Stimulated activated CD4-positive, alpha-beta T cell treated with anti-CD3 and anti-CD28 coated beads, Interleukin-15, amount 100 ng/mL, for 24 hours (primary cell): Measurements from ENCODE around the gene TXNDC8.
"Not testable (repeated sequence)": the region's sequence is repeated elsewhere in the genome, so short reads cannot be mapped to it uniquely, and the experiment has no call there.

Source experiments
- DNase-seq: peaks from one replicate; pipeline ENCODE4 v3.0.0-alpha.2; 2020

Gene TXNDC8

DNA sequence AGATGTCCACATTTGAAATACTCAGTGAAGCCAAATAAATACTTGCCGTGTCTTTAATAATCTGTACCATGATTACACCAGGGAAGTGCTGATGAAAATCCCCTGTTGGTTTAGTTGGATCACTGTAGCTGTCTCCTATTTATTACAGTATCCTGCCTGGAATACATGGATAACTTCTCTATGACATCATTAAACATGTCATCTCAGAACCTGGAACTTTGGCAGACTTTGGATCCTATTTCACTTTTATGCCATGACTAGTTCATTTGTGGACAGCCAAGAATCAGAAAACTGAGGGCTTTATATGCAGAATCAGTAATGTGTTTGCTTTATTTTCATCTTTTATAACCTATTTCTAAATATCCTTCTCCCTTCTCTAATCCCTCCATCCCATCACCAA is at the start of gene TXNDC8:
TSS of gene TXNDC8 (minus strand) at position 137 of the 400 bp plus-strand sequence.
- DNase-seq, result no peak

DNA sequence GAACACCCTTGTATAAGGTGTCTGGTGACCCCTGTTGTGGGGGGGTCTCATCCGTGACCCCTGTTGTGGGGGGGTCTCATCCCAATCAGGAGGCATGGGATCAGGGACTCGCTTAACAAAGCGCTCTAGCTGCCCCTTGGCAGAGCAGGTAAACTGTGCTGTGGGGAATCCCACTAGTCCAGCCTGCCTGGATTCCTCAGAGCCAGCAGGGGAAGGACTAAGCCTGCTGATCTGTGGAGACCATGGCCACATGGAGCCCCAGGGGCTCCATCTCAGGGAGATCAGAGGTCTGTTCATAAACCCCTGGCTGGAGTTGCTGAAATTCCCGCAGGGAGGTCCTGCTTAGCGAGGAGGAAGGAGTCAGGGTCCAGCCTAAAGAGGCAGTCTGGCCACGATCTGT is 45.8 kb upstream of the TXNDC8 start:
- no peak for DNase-seq

DNA sequence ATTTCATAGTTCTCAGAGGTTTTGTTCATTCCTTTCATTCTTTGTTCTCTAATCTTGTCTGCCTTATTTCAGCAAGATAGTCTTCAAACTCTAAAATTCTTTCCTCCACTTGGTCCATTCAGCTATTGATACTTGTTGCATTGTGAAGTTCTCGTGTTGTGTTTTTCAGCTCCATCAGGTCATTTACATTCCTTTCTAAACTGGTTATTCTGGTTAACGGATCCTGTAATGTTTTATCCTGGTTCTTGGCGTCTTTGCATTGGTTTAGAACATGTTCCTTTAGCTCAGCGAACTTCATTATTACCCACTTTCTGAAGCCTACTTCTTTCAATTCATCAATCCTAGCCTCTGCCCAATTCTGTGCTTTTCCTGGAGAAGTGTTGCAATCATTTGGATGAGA is 45.1 kb upstream of the TXNDC8 start:
- no peak for DNase-seq

DNA sequence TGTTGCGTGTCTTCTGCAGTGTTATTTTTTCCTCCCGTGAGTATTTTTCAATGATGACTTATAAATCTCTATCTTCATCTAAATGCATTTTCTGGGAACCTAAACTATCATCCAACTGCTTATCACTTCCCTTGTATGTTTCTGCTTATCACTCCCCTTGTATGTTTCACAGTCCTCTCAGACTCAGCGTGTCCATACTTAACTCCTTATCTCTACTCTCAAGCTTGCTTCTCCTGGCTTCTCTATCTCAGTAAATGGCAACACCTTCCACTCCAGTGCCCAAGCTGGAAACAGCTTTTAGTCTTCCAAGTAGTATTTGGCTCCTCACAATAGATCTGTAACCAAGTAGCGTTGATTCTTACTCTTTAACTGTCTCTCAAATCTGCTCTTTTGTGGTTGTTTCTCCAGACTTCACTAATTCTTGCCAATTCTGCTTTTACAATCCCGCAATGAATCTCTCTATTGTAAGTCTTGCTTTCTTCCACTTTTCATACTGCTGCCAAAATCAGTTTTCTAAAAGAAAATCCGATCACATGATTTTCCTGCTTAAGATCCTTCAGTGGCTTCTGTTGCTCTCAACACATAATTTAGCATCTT is 33.8 kb upstream of the TXNDC8 start:
- no peak for DNase-seq

DNA sequence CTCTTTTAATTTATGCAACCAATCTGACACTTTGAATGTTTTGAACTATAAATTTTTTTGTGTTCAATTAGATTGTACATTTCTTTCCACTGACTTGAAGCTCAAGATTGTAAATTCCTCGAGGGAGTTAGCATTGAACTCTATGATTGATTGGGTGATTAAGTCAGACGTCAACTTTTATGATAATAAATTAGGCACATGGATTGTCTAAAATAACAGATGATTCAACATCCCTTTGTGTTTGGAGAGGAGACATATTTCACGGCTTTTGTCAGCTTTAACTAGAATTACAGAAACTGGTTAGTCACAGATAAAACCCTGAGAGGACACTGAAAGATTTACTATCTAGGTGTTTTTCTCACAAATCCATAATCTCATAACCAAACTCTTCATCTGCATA is 32.7 kb upstream of the TXNDC8 start:
- no peak for DNase-seq

DNA sequence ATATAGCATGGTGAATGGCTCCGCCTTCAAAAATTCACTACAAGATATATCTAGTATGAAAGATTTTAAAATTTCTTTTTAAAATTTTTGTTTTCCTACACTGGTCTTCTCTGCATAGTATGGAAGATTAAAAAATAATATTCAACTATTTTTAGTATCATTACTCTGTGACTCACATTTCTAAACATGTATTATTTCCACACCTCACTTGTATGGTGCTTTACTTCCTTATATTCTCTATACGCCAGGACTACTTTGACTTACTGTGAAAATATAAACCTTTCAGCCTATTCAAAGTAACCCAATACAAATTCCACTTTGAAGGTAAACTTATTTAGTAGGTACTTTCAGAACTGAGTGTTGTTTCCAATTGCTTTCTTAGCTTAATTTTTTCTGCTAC is 26.8 kb upstream of the TXNDC8 start:
- DNase-seq, result no peak

DNA sequence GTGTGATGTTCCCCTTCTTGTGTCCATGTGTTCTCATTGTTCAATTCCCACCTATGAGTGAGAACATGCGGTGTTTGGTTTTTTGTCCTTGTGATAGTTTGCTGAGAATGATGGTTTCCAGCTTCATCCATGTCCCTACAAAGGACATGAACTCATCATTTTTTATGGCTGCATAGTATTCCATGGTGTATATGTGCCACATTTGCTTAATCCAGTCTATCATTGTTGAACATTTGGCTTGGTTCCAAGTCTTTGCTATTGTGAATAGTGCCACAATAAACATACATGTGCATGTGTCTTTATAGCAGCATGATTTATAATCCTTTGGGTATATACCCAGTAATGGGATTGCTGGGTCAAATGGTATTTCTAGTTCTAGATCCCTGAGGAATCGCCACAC is 21.3 kb upstream of the TXNDC8 start:
- not testable (repeated sequence) for DNase-seq

DNA sequence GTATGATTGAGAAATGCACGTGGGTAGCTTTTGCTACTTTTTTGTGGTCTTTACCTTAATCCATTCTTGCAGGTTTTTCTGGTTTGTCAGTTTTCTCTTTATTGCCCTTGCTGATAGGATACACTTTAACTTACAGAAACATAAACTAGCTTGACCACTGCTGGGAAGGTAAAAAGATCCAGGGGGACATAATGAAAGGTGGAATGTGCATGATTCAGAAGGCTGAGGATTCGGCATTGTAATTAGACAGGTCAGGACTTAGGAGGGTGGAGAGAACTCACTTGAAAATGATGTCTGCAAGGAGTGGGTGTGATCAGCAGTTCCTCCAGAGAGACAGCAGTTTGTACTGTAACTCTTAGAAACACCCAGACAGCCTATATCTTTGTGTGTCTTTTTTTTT is 19.8 kb upstream of the TXNDC8 start:
- DNase-seq, result no peak

DNA sequence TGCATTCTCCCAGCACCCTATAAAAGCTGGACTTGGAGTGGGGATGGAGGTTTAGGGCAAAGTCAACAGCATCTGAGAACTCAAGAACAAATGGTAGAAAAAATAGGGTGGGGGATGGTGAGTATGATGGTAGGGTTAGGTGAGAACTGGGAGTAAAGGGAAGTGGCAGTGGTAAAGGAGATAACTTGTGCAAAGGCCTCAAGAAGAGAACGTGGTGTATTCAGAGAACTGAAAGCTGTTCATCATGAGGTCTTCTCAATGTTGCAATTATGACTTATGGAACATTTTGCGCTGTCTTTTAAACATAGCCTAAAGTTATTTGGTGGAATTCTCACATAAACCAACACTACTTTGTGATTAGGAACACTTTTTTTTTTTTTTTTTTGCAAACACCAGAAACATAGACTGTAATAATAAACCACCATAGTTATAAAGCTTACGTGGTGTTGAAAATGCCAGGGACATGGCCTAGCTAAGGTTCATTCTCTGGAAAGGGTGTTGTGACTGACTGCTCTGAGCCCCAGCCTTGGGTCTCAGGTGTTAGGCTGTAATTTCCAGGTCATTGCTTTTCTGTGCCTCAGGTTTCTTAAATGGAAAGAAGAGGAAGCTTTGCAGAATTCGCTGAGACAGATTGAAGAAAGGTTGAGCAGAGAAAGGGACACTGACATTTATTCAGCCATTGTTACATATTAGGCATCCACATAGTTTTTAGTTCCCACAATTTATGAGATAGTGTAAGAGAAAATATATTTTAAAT is 19.2 kb upstream of the TXNDC8 start:
- DNase-seq, result no peak

DNA sequence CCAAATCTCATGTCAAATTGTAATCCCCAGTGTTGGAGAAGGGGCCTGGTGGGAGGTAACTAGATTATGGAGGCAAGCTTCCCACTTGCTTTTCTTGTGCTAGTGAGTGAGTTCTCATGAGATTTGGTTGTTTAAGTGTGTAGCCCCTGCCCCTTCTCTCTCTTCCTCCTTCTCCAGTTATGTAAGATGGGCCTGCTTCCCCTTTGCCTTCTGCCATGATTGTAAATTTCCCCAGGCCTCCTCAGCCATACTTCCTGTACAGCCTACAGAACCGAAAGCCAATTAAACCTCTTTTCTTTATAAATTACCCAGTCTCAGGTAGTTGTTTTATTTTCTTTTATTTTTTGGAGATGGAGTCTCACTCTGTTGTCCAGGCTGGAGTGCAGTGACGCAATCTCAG is 18.2 kb upstream of the TXNDC8 start:
- no peak for DNase-seq

DNA sequence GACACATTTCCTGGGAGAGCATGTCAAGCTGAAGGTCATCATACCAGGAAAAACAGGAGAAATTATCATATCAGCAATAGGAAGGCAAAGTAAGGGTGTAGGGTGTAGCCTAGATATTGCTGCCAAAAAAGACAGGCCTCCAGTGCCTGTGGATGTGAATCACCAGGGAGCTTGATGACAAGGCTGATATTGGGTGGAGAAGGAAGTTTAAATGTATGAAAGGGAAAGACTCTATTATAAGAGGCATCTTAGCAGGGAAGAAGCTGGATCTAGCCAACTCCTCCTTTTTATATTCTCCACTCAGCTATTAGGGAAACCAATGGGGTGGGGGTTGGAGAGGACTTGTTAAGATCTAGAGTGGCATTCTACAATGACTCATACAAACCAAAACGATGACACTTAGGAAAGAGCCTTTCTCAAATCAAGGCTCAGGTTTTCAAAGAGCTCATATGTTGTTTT is 13.4 kb upstream of the TXNDC8 start:
- DNase-seq, result no peak

DNA sequence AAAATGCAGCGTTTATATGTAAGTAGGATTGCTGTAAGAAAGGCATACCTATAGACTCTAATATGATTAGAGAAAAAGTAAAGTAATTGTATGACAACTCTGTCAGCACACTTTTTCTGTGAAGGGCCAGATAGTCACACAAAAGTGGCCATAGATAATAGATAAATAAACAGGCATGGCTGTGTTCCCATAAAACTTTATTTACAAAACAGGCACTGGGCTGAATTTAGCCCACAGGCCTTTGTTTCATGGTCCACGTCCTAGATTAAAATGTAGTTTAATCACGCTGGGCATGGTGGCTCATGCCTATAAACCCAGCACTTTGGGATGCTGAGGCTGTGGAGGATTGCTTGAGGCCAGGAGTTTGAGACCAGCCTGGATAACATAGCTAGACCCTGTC is 8.7 kb upstream of the TXNDC8 start:
- DNase-seq, result no peak

DNA sequence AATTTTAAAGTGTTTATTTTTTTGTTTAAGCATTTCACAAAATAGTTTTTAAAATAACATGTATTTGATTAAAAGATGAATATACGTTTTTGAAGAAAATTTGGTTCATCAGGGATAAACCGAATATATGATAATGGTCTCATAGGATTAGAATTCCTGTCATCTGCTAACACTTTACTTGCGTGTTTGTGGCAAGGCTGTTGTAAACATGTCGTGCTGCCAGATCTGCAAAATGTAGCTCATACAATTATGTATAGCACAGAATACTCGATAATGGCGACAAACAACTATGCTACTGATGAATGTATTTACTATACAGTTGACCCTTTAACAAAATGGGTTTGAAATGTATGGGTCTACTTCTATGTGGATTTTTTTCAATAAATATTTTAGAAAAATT is 7.2 kb upstream of the TXNDC8 start:
- DNase-seq, result no peak

DNA sequence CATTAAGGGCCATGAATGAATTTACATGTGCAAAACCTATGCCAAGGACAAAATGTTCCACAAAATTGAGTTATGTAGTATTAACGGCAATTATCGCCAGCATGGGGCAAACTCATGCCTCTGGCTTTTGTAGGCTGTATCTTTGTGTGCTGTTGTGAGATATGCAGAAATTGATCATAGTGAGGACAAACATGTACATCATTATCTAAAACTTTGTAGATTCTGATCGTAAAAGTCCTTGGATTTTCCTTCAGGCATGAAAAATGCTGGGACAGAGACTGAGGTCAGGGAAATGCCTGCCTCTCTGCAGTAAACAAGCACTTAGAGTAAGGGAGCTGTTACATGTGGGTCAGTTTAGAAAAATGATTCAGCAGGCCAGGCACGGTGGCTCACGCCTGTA is 5.9 kb upstream of the TXNDC8 start:
- no peak for DNase-seq

DNA sequence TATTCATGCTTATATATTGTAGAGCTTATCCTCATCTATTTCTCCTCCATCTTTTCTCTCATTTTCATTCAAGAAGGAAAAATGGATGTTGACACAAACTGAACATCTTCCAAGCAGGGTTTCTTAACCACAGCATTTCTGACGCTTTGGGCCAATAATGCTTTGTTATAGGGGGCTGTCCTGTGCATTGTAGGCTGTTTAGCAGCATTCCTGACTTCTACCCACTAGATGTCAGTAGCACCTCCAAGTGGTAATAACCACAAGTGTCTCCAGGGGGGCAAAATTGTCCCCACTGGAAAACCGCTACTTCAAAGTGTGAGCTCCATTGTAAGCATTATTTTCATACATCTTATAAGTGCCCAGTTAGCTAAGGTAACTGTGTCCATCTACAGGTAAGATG is 2.6 kb upstream of the TXNDC8 start:
- DNase-seq, result no peak

DNA sequence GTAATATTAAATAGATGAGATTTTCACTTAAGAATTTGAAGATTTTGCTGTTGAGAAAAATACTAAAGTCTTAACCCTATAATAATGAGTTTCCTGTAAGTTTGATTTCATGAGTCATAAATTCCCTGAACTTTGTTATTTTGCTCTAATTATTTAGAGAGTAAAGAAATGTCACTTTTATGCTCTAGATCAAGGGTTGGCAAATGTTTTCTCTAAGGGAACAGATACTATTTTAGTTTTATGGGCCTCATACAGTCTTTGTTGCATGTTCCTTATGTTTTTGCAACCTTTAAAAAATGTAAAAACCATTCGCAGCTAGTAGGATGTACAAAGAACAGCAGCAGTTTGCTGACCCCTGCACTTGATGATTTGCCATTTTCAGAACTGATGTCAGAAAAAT is 480 bp upstream of the TXNDC8 start:
- DNase-seq, result no peak

DNA sequence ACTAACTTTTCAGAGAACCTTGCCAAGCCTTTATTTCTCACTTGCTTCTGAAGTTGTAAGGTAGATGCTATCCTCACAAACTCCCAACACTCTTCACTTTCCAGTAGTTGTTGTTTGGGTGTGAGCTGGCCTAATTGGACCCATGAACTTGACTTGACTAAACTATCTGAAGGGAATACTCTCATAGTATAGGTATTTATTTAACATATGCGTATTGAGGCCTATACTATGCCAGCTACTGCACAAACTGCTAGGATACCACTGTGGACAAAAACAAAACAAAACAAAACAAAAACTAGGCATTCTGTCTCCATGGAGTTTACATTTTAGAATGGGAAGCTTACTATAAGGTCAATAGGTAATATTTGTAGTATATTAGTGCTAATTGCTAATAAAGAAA is 1.3 kb downstream of the TXNDC8 start:
- DNase-seq, result no peak

DNA sequence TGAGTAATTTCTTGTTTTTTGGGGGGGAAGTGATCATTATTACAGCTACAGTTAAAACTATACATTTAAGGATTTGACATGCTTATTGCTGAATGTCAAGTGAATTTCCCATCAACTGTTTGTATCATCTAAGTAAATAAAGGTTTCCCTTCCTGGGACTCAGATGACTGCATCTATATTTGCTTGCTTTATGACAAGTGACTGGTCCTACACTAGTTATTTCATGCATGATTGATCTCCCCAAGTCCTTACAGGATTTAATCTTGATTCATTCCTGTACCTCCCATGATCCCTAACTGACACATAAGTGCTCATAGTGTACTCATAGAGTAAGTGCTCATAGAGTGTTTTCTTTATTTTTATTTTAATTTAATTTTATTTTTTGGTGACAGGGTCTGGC is 2.8 kb downstream of the TXNDC8 start:
- DNase-seq, result no peak

DNA sequence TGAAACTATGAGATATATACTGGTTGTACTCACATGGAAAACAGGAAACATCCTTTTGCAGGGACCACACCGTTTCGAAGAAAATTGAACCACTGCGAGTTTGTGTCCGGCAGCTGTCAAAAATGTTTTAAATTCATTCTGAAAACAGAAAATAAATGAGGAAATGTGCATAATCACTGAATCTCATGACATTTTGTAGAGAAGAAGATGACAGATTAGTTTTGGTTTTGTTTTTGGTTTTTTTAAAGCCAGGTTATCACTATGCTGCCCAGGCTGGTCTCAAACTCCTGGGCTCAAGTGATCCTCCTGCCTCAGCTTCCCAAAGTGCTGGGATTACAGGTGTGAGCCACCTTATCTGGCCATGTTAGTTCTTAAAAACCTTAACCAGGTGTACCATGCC is 3.5 kb downstream of the TXNDC8 start:
- DNase-seq, result no peak

DNA sequence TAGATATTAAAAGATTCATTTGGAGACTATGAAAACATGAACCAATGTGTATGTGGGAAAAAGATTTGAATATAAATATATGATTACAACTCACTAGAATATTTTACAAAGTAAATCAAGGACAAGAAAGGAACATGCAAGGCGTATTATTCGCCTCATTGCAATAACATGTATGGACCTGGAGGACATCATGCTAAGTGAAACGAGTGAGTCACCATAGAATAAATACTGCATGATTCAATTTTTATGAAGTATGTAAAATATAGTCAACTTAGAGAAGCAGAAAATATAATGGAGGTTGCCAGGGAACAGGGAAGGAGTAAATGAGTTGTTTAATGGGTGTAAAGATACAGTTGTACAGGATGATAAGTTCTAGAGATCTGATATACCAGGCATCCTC is 4.9 kb downstream of the TXNDC8 start:
- DNase-seq, result no peak

DNA sequence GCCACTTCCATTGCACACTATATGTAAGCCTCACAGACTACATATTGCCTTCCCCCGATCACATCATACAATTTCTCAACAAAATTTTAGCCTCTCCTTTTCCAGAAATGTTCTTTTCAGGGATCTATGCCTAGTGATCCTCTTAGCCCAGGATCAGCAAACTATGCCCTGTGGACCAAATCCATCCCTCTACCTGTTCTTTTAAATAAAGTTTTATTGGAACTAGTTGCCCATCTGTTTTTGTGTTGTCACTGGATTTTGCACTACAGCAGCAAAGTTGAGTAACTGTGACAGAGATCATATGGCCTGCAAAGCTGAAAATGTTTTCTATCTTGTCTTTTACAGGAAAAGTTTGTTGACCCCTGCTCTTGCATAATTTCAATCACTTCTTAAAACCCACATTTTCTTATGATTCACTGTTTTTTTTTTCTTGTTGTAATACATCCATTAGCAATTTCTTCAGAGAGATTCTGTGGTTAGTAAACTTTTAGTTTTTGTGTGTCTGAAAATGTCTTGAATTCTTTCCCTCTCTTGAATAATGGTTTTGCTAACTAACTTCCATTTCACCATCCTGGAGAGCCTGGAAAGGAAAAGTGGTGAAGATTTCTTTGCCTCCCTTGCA is 7.1 kb downstream of the TXNDC8 start:
- no peak for DNase-seq

DNA sequence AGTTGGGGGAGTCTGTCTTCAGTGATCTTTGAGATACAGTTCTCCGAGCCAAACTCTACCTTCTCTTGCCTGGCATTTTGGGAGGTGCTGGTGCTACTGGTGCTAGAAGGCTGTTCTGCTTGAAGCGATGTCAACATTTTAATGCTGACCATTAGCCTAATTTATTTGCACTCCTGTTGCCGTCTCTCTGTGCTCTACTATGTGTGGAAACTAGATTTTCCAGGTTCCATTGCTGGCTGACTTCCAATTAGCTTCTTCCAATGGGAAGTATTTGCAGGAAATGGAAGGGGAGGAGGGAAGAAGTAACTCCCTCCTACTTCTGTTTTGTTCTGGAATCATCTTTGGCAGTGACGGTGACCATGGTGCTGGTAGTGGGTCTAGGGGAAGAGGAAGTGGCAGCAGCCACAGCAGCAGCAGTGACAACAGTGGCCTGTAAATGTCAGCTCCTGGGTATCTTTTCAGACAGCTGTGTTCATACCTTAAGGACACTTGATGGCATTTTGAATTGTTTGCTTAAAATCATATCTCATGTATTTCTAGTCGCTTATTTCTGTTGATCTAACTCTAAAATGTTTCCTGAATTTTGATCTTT is 7.9 kb downstream of the TXNDC8 start:
- no peak for DNase-seq

DNA sequence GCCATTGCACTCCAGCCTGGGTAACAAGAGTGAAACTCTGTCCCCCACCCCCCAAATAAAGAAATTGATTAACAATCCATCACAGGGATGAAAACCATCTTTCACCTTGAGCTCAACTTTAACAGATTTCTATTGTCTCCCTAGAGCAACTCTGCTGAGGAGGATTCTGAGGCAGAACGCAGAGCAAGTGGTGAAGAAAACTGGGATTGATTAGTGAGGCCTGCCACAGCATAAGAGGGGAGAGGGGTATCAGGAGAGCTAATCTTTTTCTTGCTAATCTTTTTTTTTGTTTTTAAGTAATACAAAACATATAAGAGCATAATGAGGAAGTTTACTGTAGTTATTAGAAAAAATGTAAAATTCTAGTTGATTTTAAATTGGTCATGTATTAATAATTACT is 8.9 kb downstream of the TXNDC8 start:
- DNase-seq, result no peak

DNA sequence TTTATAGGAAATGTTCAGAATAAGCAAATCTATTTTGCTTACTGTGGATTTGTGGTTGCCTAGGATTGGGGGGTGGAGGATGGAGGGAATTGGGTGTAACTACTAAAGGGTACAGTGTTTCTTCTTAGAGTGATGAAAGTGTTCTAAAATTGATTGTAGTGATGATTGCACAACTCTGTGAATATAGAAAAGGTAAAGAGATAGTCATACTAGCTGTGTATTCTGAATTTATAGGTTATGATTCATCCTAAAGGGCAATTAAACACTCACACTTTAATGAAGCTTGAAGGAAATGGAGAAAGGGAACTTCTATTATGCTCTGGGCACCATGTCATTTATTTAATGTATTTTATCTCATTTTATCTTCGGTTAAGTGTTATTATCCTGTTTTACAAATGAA is 9.9 kb downstream of the TXNDC8 start:
- no peak for DNase-seq
